Endothelial cell of umbilical vein (primary cell): ENCODE data around the gene CARD14. TPM values are rescaled to one million over a fixed set of nuclear protein-coding genes. Genes with fewer than 3 reads are reported as not detected.

ENCODE experiments used
- BruUV-seq: library from RNA; stranded (reverse); fragments of 400-500 nt; replicated peaks from 2 replicates; lab custom pipeline; 2021; lab: Mats Ljungman, UMichigan
- CTCF ChIA-PET: fragments of 300-600, 350-600 bp; sonication (Branson Sonifier 250); formaldehyde crosslinking; loops from one replicate; lab custom pipeline; 2021; ENCODE audit warnings: antibody characterized with exemption, inconsistent platforms; lab: Charles Lee
- POLR2A ChIA-PET: fragments of 300-600, 350-600 bp; sonication (Branson Sonifier 250); formaldehyde crosslinking; loops from one replicate; lab custom pipeline; 2021; ENCODE audit warnings: antibody characterized with exemption, inconsistent platforms; lab: Charles Lee
- DNase-seq: peaks from one replicate; pipeline ENCODE4 v3.0.0-alpha.2; 2011; ENCODE audit warnings: low read depth, low spot score
- FAIRE-seq: peaks from 2 replicates; lab custom pipeline; 2011; peaks lifted over from hg19 to GRCh38; lab: Jason Lieb, UNC
- H2AFZ ChIP-seq: 2 replicates; pipeline ENCODE4 v1.6.0; 2012; ENCODE audit warnings: low read depth, low read length, control low read depth, inconsistent platforms
- H3K27ac ChIP-seq: 2 replicates; pipeline ENCODE4 v1.5.1; 2011; ENCODE audit warnings: low read depth, mild to moderate bottlenecking, control low read depth, low read length, moderate library complexity; ENCODE audit not compliant: insufficient read depth
- H3K27me3 ChIP-seq, 2 experiments: 2 replicates each; pipeline versions ENCODE4 v1.6.0 to v1.6.1; 2011; ENCODE audit warnings: low read length in 2 of 2, mixed read lengths in 1 of 2; ENCODE audit not compliant: control insufficient read depth in 2 of 2, insufficient read depth in 2 of 2
- H3K36me3 ChIP-seq, 2 experiments: 2 replicates in 1 of 2; 3 replicates in 1 of 2; pipeline ENCODE4 v1.5.1; 2011; ENCODE audit warnings: low read length in 2 of 2, mild to moderate bottlenecking in 1 of 2, moderate library complexity in 1 of 2; ENCODE audit not compliant: control insufficient read depth in 2 of 2, insufficient read depth in 2 of 2; ENCODE audit errors: extremely low read depth in 1 of 2
- H3K4me1 ChIP-seq: 3 replicates; pipeline ENCODE4 v1.5.1; 2011; ENCODE audit warnings: mild to moderate bottlenecking, low read length; ENCODE audit not compliant: control insufficient read depth, insufficient read depth; ENCODE audit errors: extremely low read depth
- H3K4me2 ChIP-seq: 2 replicates; pipeline ENCODE4 v1.6.1; 2011; ENCODE audit warnings: low read length, control low read depth, mixed read lengths; ENCODE audit not compliant: insufficient read depth
- H3K4me3 ChIP-seq, 3 experiments: fragments of 200-600 bp in 1 of 3; sonication (generic), shearing (Covaris generic) in 1 of 3; replicated peaks in 1 of 3; 2 replicates each; pipeline ENCODE4 v1.5.1; 2011 to 2016; ENCODE audit warnings: control low read depth in 3 of 3, low read length in 3 of 3, mild to moderate bottlenecking in 2 of 3, inconsistent platforms in 1 of 3, low read depth in 1 of 3, moderate library complexity in 1 of 3; ENCODE audit not compliant: insufficient read depth in 1 of 3
- H3K79me2 ChIP-seq: 2 replicates; pipeline ENCODE4 v1.6.0; 2012; ENCODE audit warnings: low read length, inconsistent platforms; ENCODE audit not compliant: control insufficient read depth, insufficient read depth
- H3K9ac ChIP-seq: replicated peaks from 2 replicates; pipeline ENCODE3; 2011; ENCODE audit warnings: low read length, control low read depth; ENCODE audit not compliant: insufficient read depth; ENCODE audit errors: extremely low read depth
- H3K9me1 ChIP-seq: replicated peaks from 3 replicates; pipeline ENCODE4 v1.6.0; 2011; ENCODE audit warnings: mild to moderate bottlenecking, low read length; ENCODE audit not compliant: control insufficient read depth, insufficient read depth; ENCODE audit errors: extremely low read depth
- H3K9me3 ChIP-seq: replicated peaks from 2 replicates; pipeline ENCODE4 v1.5.1; 2012; ENCODE audit warnings: low read length, inconsistent platforms; ENCODE audit not compliant: control insufficient read depth, insufficient read depth
- H4K20me1 ChIP-seq: replicated peaks from 2 replicates; pipeline ENCODE3; 2011; ENCODE audit warnings: mild to moderate bottlenecking, low read length; ENCODE audit not compliant: control insufficient read depth, insufficient read depth; ENCODE audit errors: extremely low read depth
- CTCF ChIP-seq, 2 donors: IDR thresholded peaks; 1 replicate in 1 of 2; 2 replicates in 1 of 2; pipeline ENCODE4 v1.5.1; 2011; ENCODE audit warnings: low read length in 2 of 2, mild to moderate bottlenecking in 2 of 2, moderate library complexity in 2 of 2, control low read depth in 1 of 2, inconsistent platforms in 1 of 2, low read depth in 1 of 2; ENCODE audit not compliant: insufficient read depth in 1 of 2; ENCODE audit errors: extremely low read depth in 1 of 2
- EZH2 ChIP-seq: IDR thresholded peaks from 2 replicates; pipeline ENCODE4 v1.6.1; 2012; ENCODE audit warnings: borderline replicate concordance, low read depth, mild to moderate bottlenecking, moderate library complexity, low read length, inconsistent platforms; ENCODE audit not compliant: severe bottlenecking
- FOS ChIP-seq: IDR thresholded peaks from 2 replicates; pipeline ENCODE4 v1.6.1; 2011; ENCODE audit warnings: mild to moderate bottlenecking, low read length, moderate library complexity, borderline replicate concordance; ENCODE audit not compliant: insufficient read depth
- GATA2 ChIP-seq: IDR thresholded peaks from 2 replicates; pipeline ENCODE4 v1.7.0; 2011; ENCODE audit warnings: low read depth, mild to moderate bottlenecking, moderate library complexity, mixed read lengths, low read length; ENCODE audit not compliant: insufficient read length, insufficient read depth
- JUN ChIP-seq: IDR thresholded peaks from 2 replicates; pipeline ENCODE4 v1.6.1; 2011; ENCODE audit warnings: borderline replicate concordance, low read depth; ENCODE audit not compliant: insufficient read length, insufficient read depth
- MAX ChIP-seq: IDR thresholded peaks from 2 replicates; pipeline ENCODE4 v1.6.1; 2011; ENCODE audit not compliant: insufficient read depth, insufficient read length
- MYC ChIP-seq: IDR thresholded peaks from one replicate; pipeline ENCODE4 v1.6.1; 2011; ENCODE audit warnings: mild to moderate bottlenecking, low read depth, low read length
- POLR2A ChIP-seq: IDR thresholded peaks from 2 replicates; pipeline ENCODE4 v1.6.1; 2012; ENCODE audit warnings: low read depth, mild to moderate bottlenecking, control low read depth, low read length
- POLR2AphosphoS5 ChIP-seq: IDR thresholded peaks from 2 replicates; pipeline ENCODE4 v1.6.1; 2012; ENCODE audit warnings: low read depth, mild to moderate bottlenecking, control low read depth, low read length, moderate library complexity; ENCODE audit not compliant: insufficient read depth
- dilution Hi-C: fragments of 300-500 bp; cut with MboI; formaldehyde crosslinking; loops from one replicate; pipeline ENCODE4 v1.15.0; 2019; ENCODE audit warnings: low sequenced_read_pairs; ENCODE audit not compliant: extremely low pct_ligation_motif_present
- intact Hi-C: fragments of 100-400 bp; cut with micrococcal nuclease; formaldehyde crosslinking; loops from one replicate; pipeline ENCODE4 v1.10.0; 2022
- polyA plus RNA-seq, 4 experiments: library from polyadenylated mRNA; depleted of rRNA in 3 of 4; stranded (reverse) in 3 of 4; unstranded in 1 of 4; fragments of >200 nt; gene quantifications; 2 replicates each; pipeline versions ENCODE4 v1.2.1 to v1.2.3, GENCODE V29; 2011 to 2012; ENCODE audit warnings: missing spikeins in 1 of 4
- total RNA-seq: library from RNA; stranded (reverse); gene quantifications from 2 replicates; pipeline ENCODE4 v1.2.3, GENCODE V29; 2021

The CARD14 gene
- total and polyA plus RNA-seq, 2 donors (not counting 3 experiments of a cell fraction or from before 2014, with no cell fraction given): not detected

GRCh38 chr17:80256034-80256350, 86.2 kb downstream of the CARD14 start:
- Histone ChIP-seq H3K27me3 (no peaks in the 10 kb centered on the region), H3K9me3 (no peaks in the 10 kb centered on the region), H3K9me1 (no peaks in the 10 kb centered on the region), H3K4me3 (no peak overlapping the region), H2AFZ (no peak overlapping the region), H3K9ac (no peak overlapping the region), H3K27ac (no peak overlapping the region), H3K4me2 (no peak overlapping the region), H3K79me2 (no peaks in the 10 kb centered on the region), H3K4me1 (peaks cover 22% of the 10 kb centered on the region), H3K36me3 (peaks cover 0 to 2% of the 10 kb centered on the region in 2 experiments), H4K20me1 (no peaks in the 10 kb centered on the region)
- DNase-seq (no peak), FAIRE-seq (no peak)
- no peak for TF ChIP-seq JUN
- TF ChIP-seq POLR2AphosphoS5: no peak
- TF ChIP-seq FOS: no peak
- TF ChIP-seq GATA2: no peak
- TF ChIP-seq EZH2: no peak
- no peak for TF ChIP-seq MAX
- no peak for TF ChIP-seq MYC
- no peak for TF ChIP-seq CTCF (IDR thresholded peaks at IDR 0.05; ENCODE audit: extremely low read depth in 1 of 2, insufficient read depth in 1 of 2, low read depth in 1 of 2, low read length in 2 of 2)
- TF ChIP-seq POLR2A: no peak
- CTCF ChIA-PET: interaction anchor here (1.4 kb wide), 1 partner anchor 22 kb away, joined by 3 read pairs; no protein-coding TSS in a partner anchor
- no TSS peak for BruUV-seq
- POLR2A ChIA-PET: no interaction called here
- intact Hi-C loops (no loop called here), dilution Hi-C loops (no loop called here)
